Metanephros (tissue), 2 donors: Measurements from ENCODE around the gene HRH2. TPM values are rescaled to one million over a fixed set of nuclear protein-coding genes. Genes with fewer than 3 reads are reported as not detected.

Experiments used
- small RNA-seq: library from RNA; depleted of rRNA; stranded (forward); fragments of <200 nt; gene quantifications from one replicate; pipeline ENCODE3, GENCODE V24; 2014; ENCODE audit warnings: low replicate concordance
- total RNA-seq: library from RNA; depleted of rRNA; stranded (reverse); fragments of >200 nt; gene quantifications from one replicate; pipeline ENCODE4 v1.2.3, GENCODE V29; 2014

HRH2 gene
- total RNA-seq = 3.2 TPM

DNA sequence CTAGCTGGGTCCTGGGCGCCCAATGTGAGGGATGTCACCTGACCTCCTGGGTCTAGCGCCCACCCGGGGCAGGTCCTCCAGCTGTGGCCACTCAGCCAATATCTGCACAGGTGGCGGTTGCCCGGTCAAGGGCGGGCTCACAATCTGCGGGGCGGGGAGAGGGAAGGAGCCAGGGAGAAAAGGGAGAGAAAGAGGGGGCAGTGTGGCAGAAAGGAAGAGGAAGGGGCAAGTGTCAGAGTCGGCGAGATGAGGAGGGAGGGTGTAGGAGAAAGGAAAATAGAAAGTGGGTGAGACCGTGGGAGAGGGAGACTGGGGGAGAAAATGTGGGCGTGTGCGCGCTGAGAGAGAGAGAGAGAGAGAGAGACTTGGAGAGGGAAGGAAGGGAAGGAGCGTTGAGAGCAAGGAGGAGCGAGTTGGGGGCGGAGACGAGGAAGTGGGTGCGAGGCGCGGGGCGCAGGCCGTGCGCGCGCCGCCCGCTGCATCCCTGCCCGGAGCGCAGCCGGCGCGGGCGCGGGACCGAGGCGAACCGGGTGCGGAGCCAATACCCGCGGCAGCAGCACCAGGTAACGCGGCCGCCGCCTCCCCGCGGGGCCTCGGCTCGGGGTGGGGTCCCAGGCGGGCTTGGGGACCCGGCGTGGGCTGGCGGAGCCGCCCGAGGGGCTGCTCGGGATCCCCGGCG, at the start of gene HRH2:
Gene HRH2, plus strand, starts transcription at position 479 of the 679 bp plus-strand sequence. CDS start 25,163 bp downstream, outside the sequence.

Small RNAs within 50 kb of the gene (small RNA-seq; reads per million reads assigned to genes)
- not detected for gene RN7SKP148
- not detected for gene RNU6-226P

Other genes with a start within 250 kb of the HRH2 start
- not detected for gene DRD1, start 213.9 kb upstream of the HRH2 start, total RNA-seq
- 49.2 TPM for gene SFXN1, start 179.5 kb upstream of the HRH2 start, total RNA-seq
- gene CPLX2, start 213.5 kb downstream of the HRH2 start, total RNA-seq = 0.18 TPM